ENCODE data around the gene MRAP. TPM values are rescaled to one million over a fixed set of nuclear protein-coding genes. Genes with fewer than 3 reads are reported as not detected.
"Not testable (repeated sequence)": the region's sequence is repeated elsewhere in the genome, so short reads cannot be mapped to it uniquely, and the experiment has no call there.

MRAP gene
- total and polyA plus RNA-seq, 10 of the 15 experiments (the other 5 are each of a cell fraction or from before 2014, with no cell fraction given), result 0.34 to 1.2 TPM; not detected in 8

DNA sequence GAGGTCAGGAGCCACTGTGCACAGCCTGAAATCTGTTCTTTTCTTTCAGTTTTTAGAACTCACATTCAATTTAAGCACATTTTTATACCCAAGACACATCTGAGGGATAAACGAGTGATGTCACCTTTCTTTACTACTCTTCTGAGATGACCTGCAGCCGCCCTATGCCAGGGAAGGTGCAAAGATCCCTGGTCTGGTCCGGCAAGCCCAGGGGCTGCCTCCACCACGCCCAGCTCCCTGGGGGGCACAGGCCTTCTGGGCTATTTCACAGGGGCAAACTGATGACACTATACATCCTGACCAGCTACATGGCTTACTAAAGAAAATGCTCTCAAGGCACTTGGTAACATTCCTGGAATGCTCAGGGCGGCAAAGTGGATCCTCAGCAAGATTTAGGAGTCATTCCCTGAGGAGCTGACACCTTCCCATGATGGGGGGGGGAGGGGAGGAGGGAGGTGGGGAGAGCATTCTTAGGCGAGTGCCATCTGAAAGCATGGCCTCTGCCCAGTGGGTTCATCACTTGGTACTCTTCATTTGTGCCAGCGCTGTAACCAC lies 11.3 kb downstream of the MRAP start:
- no peak for DNase-seq (ENCODE audit: low read depth, low spot score)
- in situ Hi-C loops (cut with MboI) (no loop called here), intact Hi-C loops (cut with micrococcal nuclease; ENCODE audit: unreplicated experiment) (no loop called here)
- Histone ChIP-seq H3K79me2 (ENCODE audit: control insufficient read depth, insufficient read depth, low read length) (no peaks in the 10 kb centered on the region), H3K9ac (ENCODE audit: control insufficient read depth, insufficient read depth, low read length) (no peak overlapping the region), H4K20me1 (ENCODE audit: control insufficient read depth, insufficient read depth) (no peaks in the 10 kb centered on the region), H3K36me3 (ENCODE audit: control insufficient read depth in 2 of 2, insufficient read depth in 2 of 2, low read length in 1 of 2) (peaks cover 9 to 15% of the 10 kb centered on the region in 2 experiments; a peak in 3 of 4 replicates), H2AFZ (ENCODE audit: control insufficient read depth, low read depth, low read length) (no peak overlapping the region), H3K27ac (ENCODE audit: control insufficient read depth, insufficient read depth) (no peak overlapping the region), H3K4me1 (ENCODE audit: control insufficient read depth, insufficient read depth, low read length) (no peaks in the 10 kb centered on the region), H3K4me2 (ENCODE audit: control insufficient read depth, insufficient read depth) (no peak overlapping the region), H3K9me3 (replicated peaks; ENCODE audit: control insufficient read depth, insufficient read depth, low read length) (no peaks in the 10 kb centered on the region), H3K4me3 (no peak overlapping the region), H3K27me3 (replicated peaks in 1 of 2; ENCODE audit: control insufficient read depth in 2 of 2, insufficient read depth in 2 of 2, low read length in 1 of 2) (no peaks in the 10 kb centered on the region)
- POLR2A ChIA-PET, result no interaction called here
- TF ChIP-seq IKZF2 (IDR thresholded peaks at IDR 0.05) (no peak), SPI1 (IDR thresholded peaks at IDR 0.05; ENCODE audit: borderline replicate concordance, insufficient read depth, low read depth, low read length) (no peak), MYB (IDR thresholded peaks at IDR 0.05; ENCODE audit: borderline replicate concordance, low read depth, low read length) (no peak)
- TF ChIP-seq, protein P1, sequence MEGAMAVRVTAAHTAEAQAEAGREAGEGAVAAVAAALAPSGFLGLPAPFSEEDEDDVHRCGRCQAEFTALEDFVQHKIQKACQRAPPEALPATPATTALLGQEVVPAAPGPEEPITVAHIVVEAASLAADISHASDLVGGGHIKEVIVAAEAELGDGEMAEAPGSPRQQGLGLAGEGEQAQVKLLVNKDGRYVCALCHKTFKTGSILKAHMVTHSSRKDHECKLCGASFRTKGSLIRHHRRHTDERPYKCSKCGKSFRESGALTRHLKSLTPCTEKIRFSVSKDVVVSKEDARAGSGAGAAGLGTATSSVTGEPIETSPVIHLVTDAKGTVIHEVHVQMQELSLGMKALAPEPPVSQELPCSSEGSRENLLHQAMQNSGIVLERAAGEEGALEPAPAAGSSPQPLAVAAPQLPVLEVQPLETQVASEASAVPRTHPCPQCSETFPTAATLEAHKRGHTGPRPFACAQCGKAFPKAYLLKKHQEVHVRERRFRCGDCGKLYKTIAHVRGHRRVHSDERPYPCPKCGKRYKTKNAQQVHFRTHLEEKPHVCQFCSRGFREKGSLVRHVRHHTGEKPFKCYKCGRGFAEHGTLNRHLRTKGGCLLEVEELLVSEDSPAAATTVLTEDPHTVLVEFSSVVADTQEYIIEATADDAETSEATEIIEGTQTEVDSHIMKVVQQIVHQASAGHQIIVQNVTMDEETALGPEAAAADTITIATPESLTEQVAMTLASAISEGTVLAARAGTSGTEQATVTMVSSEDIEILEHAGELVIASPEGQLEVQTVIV (IDR thresholded peaks at IDR 0.05; ENCODE audit: borderline replicate concordance, partially characterized antibody), result no peak
- CTCF ChIA-PET, result no interaction called here
- FAIRE-seq, result no peak
- SMC1A ChIA-PET (ENCODE audit: uncharacterized antibody, unreplicated experiment), result interaction anchor here (0.9 kb wide), 1 partner anchor 11 kb away, joined by 3 read pairs; no protein-coding TSS in a partner anchor
- WGBS (ENCODE audit: insufficient coverage, insufficient replicate concordance, low lambda C conversion rate, missing lambda C conversion rate), result 86% methylated on average over 6 of the region's 7 CpGs
- ATAC-seq, result no peak
- RAD21 ChIA-PET (ENCODE audit: unreplicated experiment), result no interaction called here
- no TSS peak for BruUV-seq (replicated peaks)

GRCh38 chr21:32310976-32311375 lies 12.3 kb downstream of the MRAP start:
- H3K4me3 ChIP-seq; FAIRE-seq; intact Hi-C loops (cut with micrococcal nuclease; ENCODE audit: unreplicated experiment); BruUV-seq (replicated peaks); H3K9me3 ChIP-seq (replicated peaks; ENCODE audit: control insufficient read depth, insufficient read depth, low read length); ATAC-seq; CTCF ChIA-PET; RAD21 ChIA-PET (ENCODE audit: unreplicated experiment); H4K20me1 ChIP-seq (ENCODE audit: control insufficient read depth, insufficient read depth); POLR2A ChIA-PET; H3K27ac ChIP-seq (ENCODE audit: control insufficient read depth, insufficient read depth); H2AFZ ChIP-seq (ENCODE audit: control insufficient read depth, low read depth, low read length); H3K79me2 ChIP-seq (ENCODE audit: control insufficient read depth, insufficient read depth, low read length); H3K9ac ChIP-seq (ENCODE audit: control insufficient read depth, insufficient read depth, low read length); H3K27me3 ChIP-seq (replicated peaks in 1 of 2; ENCODE audit: control insufficient read depth in 2 of 2, insufficient read depth in 2 of 2, low read length in 1 of 2); DNase-seq (ENCODE audit: low read depth, low spot score); SMC1A ChIA-PET (ENCODE audit: uncharacterized antibody, unreplicated experiment); H3K4me2 ChIP-seq (ENCODE audit: control insufficient read depth, insufficient read depth); H3K4me1 ChIP-seq (ENCODE audit: control insufficient read depth, insufficient read depth, low read length); in situ Hi-C loops (cut with MboI): not testable (repeated sequence)
- 86% methylated on average over 9 of the region's 9 CpGs for WGBS (ENCODE audit: insufficient coverage, insufficient replicate concordance, low lambda C conversion rate, missing lambda C conversion rate)
- H3K36me3 ChIP-seq (ENCODE audit: control insufficient read depth in 2 of 2, insufficient read depth in 2 of 2, low read length in 1 of 2), result peaks cover 10 to 19% of the 10 kb centered on the region in 2 experiments; a peak in 3 of 4 replicates
